Liver (tissue), 3 donors: ENCODE results near the gene MEF2D.

Source experiments
- EGR1 ChIP-seq, 2 donors: IDR thresholded peaks; 2 replicates each; pipeline ENCODE4 v1.6.1; 2016 to 2018; ENCODE audit warnings: antibody characterized with exemption in 2 of 2, low read depth in 2 of 2
- FOXA1 ChIP-seq: IDR thresholded peaks from 2 replicates; pipeline ENCODE4 v1.6.1; 2016; ENCODE audit warnings: antibody characterized with exemption
- GABPA ChIP-seq, 2 donors: IDR thresholded peaks in 1 of 2; conservative IDR thresholded peaks in 1 of 2; 2 replicates each; pipeline ENCODE4 v1.6.1; 2016; ENCODE audit warnings: antibody characterized with exemption in 2 of 2, mild to moderate bottlenecking in 1 of 2, moderate library complexity in 1 of 2
- HNF4A ChIP-seq, 2 donors: conservative IDR thresholded peaks; 2 replicates each; pipeline ENCODE4 v1.6.1; 2016; ENCODE audit warnings: antibody characterized with exemption in 2 of 2, mild to moderate bottlenecking in 2 of 2
- HNF4G ChIP-seq: IDR thresholded peaks from 2 replicates; pipeline ENCODE4 v1.6.1; 2016; ENCODE audit warnings: antibody characterized with exemption
- JUND ChIP-seq, 2 donors: IDR thresholded peaks; 2 replicates each; pipeline ENCODE4 v1.6.1; 2016; ENCODE audit warnings: antibody characterized with exemption in 2 of 2
- RAD21 ChIP-seq, 2 donors: IDR thresholded peaks; 2 replicates each; pipeline ENCODE4 v1.6.1; 2016; ENCODE audit warnings: antibody characterized with exemption in 2 of 2, mild to moderate bottlenecking in 2 of 2
- SP1 ChIP-seq: IDR thresholded peaks from 2 replicates; pipeline ENCODE4 v1.6.1; 2018; ENCODE audit warnings: antibody characterized with exemption, mild to moderate bottlenecking
- TAF1 ChIP-seq: conservative IDR thresholded peaks from 2 replicates; pipeline ENCODE4 v1.6.1; 2016; ENCODE audit warnings: antibody characterized with exemption, mild to moderate bottlenecking
- YY1 ChIP-seq: IDR thresholded peaks from 2 replicates; pipeline ENCODE4 v1.6.1; 2016; ENCODE audit warnings: antibody characterized with exemption, mild to moderate bottlenecking
- TF ChIP-seq, protein P1 (sequence below): fragments of 150-350 bp; IDR thresholded peaks from 2 replicates; pipeline ENCODE4 v1.5.1; 2017; ENCODE audit warnings: improper control_type of control experiment, low read depth, low read length; ENCODE audit not compliant: missing input control
- TF ChIP-seq, protein P2 (sequence below): IDR thresholded peaks from 2 replicates; pipeline ENCODE4 v1.6.1; 2016; ENCODE audit warnings: antibody characterized with exemption
- TF ChIP-seq, protein P3 (sequence below): IDR thresholded peaks from 2 replicates; pipeline ENCODE4 v1.6.1; 2016; ENCODE audit warnings: antibody characterized with exemption, mild to moderate bottlenecking
- TF ChIP-seq, protein P4 (sequence below): IDR thresholded peaks from 2 replicates; pipeline ENCODE4 v1.6.1; 2016; ENCODE audit warnings: antibody characterized with exemption
- donor health status: healthy.
- donor health status: healthy.

DNA sequence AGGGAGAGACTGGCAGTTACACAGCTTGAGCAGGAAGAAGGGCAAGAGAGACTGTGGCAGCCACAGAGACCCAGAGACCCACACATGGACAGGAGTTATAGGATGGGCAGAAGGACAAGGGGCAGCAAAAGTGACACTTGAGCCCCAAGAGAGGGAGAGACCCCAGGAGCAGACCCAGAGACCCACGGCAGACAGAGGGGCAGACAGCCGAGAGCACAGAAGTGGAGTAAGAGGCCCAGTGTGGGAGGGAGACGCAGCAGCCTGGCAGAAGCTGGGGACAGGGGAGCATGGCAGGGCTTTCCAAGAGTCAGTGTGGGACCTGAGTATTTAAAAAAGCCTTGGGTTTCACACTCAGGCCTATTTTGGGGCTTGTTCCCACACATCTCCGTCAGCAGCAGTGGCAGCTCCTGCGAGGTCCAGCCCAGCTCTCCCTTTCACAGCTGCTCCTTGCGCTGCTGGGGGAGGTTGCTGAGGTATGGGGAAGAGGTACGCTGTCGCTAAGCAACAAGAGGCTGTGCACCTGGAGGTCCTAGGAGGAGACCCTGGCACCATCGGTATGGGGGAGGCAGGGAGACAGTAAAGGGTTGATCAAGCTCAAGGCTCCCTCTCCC, 9.0 kb upstream of the MEF2D start:
- TF ChIP-seq SP1 (no peak), YY1 (no peak), GABPA (IDR thresholded peaks at IDR 0.05 in 1 of 2, conservative IDR thresholded peaks at IDR 0.05 in 1 of 2) (no peak), TAF1 (no peak), HNF4G (no peak), HNF4A (conservative IDR thresholded peaks at IDR 0.05) (no peak), EGR1 (IDR thresholded peaks at IDR 0.05; ENCODE audit: low read depth in 2 of 2) (no peak), FOXA1 (no peak), RAD21 (IDR thresholded peaks at IDR 0.05) (no peak), JUND (IDR thresholded peaks at IDR 0.05) (no peak)
- TF ChIP-seq, protein P1, sequence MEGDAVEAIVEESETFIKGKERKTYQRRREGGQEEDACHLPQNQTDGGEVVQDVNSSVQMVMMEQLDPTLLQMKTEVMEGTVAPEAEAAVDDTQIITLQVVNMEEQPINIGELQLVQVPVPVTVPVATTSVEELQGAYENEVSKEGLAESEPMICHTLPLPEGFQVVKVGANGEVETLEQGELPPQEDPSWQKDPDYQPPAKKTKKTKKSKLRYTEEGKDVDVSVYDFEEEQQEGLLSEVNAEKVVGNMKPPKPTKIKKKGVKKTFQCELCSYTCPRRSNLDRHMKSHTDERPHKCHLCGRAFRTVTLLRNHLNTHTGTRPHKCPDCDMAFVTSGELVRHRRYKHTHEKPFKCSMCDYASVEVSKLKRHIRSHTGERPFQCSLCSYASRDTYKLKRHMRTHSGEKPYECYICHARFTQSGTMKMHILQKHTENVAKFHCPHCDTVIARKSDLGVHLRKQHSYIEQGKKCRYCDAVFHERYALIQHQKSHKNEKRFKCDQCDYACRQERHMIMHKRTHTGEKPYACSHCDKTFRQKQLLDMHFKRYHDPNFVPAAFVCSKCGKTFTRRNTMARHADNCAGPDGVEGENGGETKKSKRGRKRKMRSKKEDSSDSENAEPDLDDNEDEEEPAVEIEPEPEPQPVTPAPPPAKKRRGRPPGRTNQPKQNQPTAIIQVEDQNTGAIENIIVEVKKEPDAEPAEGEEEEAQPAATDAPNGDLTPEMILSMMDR = no peak
- TF ChIP-seq, protein P2, sequence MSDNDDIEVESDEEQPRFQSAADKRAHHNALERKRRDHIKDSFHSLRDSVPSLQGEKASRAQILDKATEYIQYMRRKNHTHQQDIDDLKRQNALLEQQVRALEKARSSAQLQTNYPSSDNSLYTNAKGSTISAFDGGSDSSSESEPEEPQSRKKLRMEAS = no peak
- TF ChIP-seq, protein P3, sequence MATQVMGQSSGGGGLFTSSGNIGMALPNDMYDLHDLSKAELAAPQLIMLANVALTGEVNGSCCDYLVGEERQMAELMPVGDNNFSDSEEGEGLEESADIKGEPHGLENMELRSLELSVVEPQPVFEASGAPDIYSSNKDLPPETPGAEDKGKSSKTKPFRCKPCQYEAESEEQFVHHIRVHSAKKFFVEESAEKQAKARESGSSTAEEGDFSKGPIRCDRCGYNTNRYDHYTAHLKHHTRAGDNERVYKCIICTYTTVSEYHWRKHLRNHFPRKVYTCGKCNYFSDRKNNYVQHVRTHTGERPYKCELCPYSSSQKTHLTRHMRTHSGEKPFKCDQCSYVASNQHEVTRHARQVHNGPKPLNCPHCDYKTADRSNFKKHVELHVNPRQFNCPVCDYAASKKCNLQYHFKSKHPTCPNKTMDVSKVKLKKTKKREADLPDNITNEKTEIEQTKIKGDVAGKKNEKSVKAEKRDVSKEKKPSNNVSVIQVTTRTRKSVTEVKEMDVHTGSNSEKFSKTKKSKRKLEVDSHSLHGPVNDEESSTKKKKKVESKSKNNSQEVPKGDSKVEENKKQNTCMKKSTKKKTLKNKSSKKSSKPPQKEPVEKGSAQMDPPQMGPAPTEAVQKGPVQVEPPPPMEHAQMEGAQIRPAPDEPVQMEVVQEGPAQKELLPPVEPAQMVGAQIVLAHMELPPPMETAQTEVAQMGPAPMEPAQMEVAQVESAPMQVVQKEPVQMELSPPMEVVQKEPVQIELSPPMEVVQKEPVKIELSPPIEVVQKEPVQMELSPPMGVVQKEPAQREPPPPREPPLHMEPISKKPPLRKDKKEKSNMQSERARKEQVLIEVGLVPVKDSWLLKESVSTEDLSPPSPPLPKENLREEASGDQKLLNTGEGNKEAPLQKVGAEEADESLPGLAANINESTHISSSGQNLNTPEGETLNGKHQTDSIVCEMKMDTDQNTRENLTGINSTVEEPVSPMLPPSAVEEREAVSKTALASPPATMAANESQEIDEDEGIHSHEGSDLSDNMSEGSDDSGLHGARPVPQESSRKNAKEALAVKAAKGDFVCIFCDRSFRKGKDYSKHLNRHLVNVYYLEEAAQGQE = no peak
- TF ChIP-seq, protein P4, sequence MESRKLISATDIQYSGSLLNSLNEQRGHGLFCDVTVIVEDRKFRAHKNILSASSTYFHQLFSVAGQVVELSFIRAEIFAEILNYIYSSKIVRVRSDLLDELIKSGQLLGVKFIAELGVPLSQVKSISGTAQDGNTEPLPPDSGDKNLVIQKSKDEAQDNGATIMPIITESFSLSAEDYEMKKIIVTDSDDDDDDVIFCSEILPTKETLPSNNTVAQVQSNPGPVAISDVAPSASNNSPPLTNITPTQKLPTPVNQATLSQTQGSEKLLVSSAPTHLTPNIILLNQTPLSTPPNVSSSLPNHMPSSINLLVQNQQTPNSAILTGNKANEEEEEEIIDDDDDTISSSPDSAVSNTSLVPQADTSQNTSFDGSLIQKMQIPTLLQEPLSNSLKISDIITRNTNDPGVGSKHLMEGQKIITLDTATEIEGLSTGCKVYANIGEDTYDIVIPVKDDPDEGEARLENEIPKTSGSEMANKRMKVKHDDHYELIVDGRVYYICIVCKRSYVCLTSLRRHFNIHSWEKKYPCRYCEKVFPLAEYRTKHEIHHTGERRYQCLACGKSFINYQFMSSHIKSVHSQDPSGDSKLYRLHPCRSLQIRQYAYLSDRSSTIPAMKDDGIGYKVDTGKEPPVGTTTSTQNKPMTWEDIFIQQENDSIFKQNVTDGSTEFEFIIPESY = no peak
